Uterus (tissue), 4 donors: Measurements from ENCODE around the gene OR6X1. TPM values are rescaled to one million over a fixed set of nuclear protein-coding genes. Genes with fewer than 3 reads are reported as not detected.

ENCODE experiments used
- DNase-seq, 2 donors: peaks; one replicate each; pipeline ENCODE4 v3.0.0-alpha.2; 2019 to 2020
- H3K27ac ChIP-seq, 2 donors: fragments of 200-600 bp; sonication (generic); 1 replicate in 1 of 2; 2 replicates in 1 of 2; pipeline ENCODE4 v1.5.1; 2016 to 2018
- H3K27me3 ChIP-seq, 2 donors: fragments of 200-600 bp; sonication (generic); one replicate each; pipeline ENCODE4 v1.5.1; 2018 to 2019; ENCODE audit warnings: control low read depth in 1 of 2
- H3K36me3 ChIP-seq, 2 donors: fragments of 200-600 bp; sonication (generic); one replicate each; pipeline ENCODE4 v1.5.1; 2019; ENCODE audit warnings: control low read depth in 1 of 2
- H3K4me1 ChIP-seq, 2 donors: fragments of 200-600 bp; sonication (generic); one replicate each; pipeline ENCODE4 v1.5.1; 2018 to 2019; ENCODE audit warnings: control low read depth in 1 of 2
- H3K4me3 ChIP-seq, 2 donors: fragments of 200-600 bp; sonication (generic); 1 replicate in 1 of 2; 2 replicates in 1 of 2; pipeline ENCODE4 v1.5.1; 2018 to 2019; ENCODE audit warnings: mild to moderate bottlenecking in 1 of 2
- H3K9me3 ChIP-seq, 2 donors: fragments of 200-600 bp; sonication (generic); one replicate each; pipeline ENCODE4 v1.5.1; 2019; ENCODE audit warnings: control low read depth in 1 of 2
- POLR2A ChIP-seq, 2 donors: fragments of 450-650 bp; IDR thresholded peaks; one replicate each; pipeline ENCODE4 v1.6.1; 2016; ENCODE audit warnings: antibody characterized with exemption in 2 of 2, mild to moderate bottlenecking in 1 of 2, moderate library complexity in 1 of 2
- intact Hi-C: fragments of 100-400 bp; cut with DNase I; formaldehyde crosslinking; loops from one replicate; pipeline ENCODE4 v1.15.1; 2023; ENCODE audit warnings: low total_unique reads
- total RNA-seq, 4 donors: library from RNA; depleted of rRNA in 3 of 4; stranded (reverse); fragments of >200 nt in 3 of 4; gene quantifications; one replicate each; pipeline versions ENCODE4 v1.1.0 to v1.2.4, GENCODE V29; 2014 to 2023
- TF ChIP-seq, protein P1 (sequence below), 4 experiments: fragments of 200-600 bp in 2 of 4; fragments of 450-650 bp in 2 of 4; sonication (generic) in 2 of 4; IDR thresholded peaks; one replicate each; pipeline ENCODE4 v1.5.1; 2016 to 2019; ENCODE audit warnings: antibody characterized with exemption in 4 of 4, mild to moderate bottlenecking in 2 of 4, moderate library complexity in 1 of 4
- donor health status: DM: yes; HTN: yes; CAD: no.

Gene OR6X1
- total RNA-seq, 4 donors from 2014 or later, result not detected

DNA sequence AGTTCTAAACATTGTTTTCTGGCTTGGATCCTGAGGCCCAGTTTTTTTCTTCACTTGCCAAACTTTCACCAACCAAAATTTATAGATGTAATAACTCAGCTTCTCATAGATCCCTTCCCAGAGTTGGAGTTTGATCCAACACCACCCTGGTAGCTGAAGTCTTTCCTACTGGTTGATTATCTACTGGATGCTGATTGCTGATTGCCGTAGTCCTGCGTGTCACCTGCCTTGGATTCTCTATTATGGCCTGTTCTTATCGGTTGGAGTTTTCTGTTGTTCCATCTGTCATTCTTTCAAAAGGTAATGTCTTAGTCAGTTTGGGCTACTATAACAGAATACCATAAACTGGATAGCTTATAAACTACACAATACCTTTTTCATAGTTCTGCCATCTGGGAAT is 17.3 kb upstream of the OR6X1 start:
- no peaks in the 10 kb centered on the region for H3K9me3 ChIP-seq
- H3K36me3 ChIP-seq, result no peaks in the 10 kb centered on the region
- H3K27ac ChIP-seq, result no peak overlapping the region
- no peak for DNase-seq
- H3K4me3 ChIP-seq, result no peak overlapping the region
- H3K27me3 ChIP-seq, result no peaks in the 10 kb centered on the region
- TF ChIP-seq, protein P1, sequence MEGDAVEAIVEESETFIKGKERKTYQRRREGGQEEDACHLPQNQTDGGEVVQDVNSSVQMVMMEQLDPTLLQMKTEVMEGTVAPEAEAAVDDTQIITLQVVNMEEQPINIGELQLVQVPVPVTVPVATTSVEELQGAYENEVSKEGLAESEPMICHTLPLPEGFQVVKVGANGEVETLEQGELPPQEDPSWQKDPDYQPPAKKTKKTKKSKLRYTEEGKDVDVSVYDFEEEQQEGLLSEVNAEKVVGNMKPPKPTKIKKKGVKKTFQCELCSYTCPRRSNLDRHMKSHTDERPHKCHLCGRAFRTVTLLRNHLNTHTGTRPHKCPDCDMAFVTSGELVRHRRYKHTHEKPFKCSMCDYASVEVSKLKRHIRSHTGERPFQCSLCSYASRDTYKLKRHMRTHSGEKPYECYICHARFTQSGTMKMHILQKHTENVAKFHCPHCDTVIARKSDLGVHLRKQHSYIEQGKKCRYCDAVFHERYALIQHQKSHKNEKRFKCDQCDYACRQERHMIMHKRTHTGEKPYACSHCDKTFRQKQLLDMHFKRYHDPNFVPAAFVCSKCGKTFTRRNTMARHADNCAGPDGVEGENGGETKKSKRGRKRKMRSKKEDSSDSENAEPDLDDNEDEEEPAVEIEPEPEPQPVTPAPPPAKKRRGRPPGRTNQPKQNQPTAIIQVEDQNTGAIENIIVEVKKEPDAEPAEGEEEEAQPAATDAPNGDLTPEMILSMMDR (IDR thresholded peaks at IDR 0.05), result no peak
- no peaks in the 10 kb centered on the region for H3K4me1 ChIP-seq
- intact Hi-C loops, result no loop called here

DNA sequence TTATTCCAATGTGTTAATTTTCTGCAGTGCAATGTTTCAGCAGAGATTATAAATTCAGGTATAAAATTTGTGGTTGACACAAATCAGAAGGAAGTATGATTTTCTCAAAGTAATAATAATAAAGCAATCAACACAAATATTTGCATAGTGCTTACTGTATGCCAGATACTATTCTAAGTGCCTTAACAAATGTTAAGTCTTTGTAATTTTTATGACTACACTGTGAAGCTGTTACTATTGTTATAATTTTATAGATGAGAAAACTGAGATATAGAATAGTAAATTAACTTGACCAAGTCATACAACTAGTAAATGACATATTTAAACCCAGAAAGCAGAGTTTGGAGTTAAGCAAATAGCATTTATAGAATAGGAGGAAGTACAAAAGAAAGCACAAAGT is 16.4 kb upstream of the OR6X1 start:
- intact Hi-C loops, result no loop called here
- H3K4me1 ChIP-seq, result no peaks in the 10 kb centered on the region
- H3K36me3 ChIP-seq, result no peaks in the 10 kb centered on the region
- TF ChIP-seq, protein P1 (IDR thresholded peaks at IDR 0.05), result no peak
- TF ChIP-seq POLR2A (IDR thresholded peaks at IDR 0.05), result no peak
- no peak overlapping the region for H3K4me3 ChIP-seq
- H3K27me3 ChIP-seq, result no peaks in the 10 kb centered on the region
- H3K27ac ChIP-seq, result no peak overlapping the region
- no peak for DNase-seq
- H3K9me3 ChIP-seq, result no peaks in the 10 kb centered on the region

DNA sequence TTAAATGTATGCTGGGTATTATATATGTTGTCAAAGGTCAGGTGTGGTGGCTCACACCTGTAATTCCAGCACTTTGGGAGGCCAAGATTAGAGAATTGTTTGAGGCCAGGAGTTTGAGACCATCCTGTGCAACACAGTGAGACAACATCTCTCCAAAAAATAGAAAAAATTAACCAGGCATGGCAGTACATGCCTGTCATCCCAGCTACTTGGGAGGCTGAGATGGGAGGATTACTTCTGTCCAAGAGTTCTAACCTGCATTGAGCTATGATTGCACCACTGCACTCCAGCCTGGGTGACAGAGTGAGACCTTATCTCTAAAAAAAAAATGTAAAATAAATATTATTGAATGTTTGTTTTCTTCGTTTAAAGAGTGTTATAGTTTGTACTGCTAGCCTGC is 11.3 kb upstream of the OR6X1 start:
- TF ChIP-seq, protein P1 (IDR thresholded peaks at IDR 0.05), result no peak
- no peak for TF ChIP-seq POLR2A (IDR thresholded peaks at IDR 0.05)
- Histone ChIP-seq H3K27ac (no peak overlapping the region), H3K4me1 (no peaks in the 10 kb centered on the region), H3K4me3 (no peak overlapping the region), H3K9me3 (no peaks in the 10 kb centered on the region), H3K27me3 (no peaks in the 10 kb centered on the region), H3K36me3 (no peaks in the 10 kb centered on the region)
- DNase-seq, result no peak
- intact Hi-C loops, result no loop called here

DNA sequence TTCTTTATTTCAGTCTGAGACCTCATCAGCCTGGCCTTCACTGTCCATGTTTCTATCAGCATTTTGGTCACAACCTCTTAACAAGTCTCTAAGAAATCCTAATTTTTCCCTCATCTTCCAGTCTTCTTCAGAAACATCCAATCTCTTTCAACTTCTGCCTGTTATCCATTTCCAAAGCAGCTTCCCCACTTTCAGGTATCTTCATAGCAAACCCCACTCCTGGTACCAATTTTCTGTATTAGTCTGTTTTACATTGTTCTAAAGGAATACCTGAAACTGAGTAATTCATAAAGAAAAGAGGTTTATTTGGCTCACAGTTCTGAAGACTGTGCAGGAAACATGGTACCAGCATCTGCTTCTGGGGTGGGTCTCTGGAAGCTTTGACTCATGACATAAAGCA is 8.1 kb upstream of the OR6X1 start:
- Histone ChIP-seq H3K4me3 (no peak overlapping the region), H3K27me3 (no peaks in the 10 kb centered on the region), H3K9me3 (no peaks in the 10 kb centered on the region), H3K4me1 (no peaks in the 10 kb centered on the region), H3K27ac (no peak overlapping the region), H3K36me3 (no peaks in the 10 kb centered on the region)
- no peak for DNase-seq
- intact Hi-C loops, result no loop called here
- TF ChIP-seq, protein P1 (IDR thresholded peaks at IDR 0.05), result no peak
- no peak for TF ChIP-seq POLR2A (IDR thresholded peaks at IDR 0.05)

DNA sequence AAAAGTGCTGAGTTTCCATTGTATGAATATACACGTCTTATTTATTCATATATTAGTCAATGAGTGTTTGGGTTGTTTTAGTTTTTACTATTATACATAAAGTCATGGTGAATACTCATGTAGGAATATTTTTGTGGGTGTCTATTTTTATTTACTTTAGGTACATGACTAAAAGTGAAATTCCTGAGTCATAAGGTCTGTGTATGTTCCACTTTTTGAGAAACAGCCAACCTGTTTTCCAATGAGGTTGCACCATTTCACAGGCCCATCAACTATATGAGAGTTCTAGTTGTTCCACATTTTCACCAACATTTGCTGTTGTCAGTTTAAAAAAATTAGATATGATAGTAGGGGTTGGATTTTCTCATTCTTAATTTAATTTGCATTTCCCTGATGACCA is 6.6 kb upstream of the OR6X1 start:
- Histone ChIP-seq H3K4me1 (no peaks in the 10 kb centered on the region), H3K27ac (no peak overlapping the region), H3K27me3 (no peaks in the 10 kb centered on the region), H3K36me3 (no peaks in the 10 kb centered on the region), H3K4me3 (no peak overlapping the region), H3K9me3 (no peaks in the 10 kb centered on the region)
- TF ChIP-seq, protein P1 (IDR thresholded peaks at IDR 0.05), result no peak
- no peak for TF ChIP-seq POLR2A (IDR thresholded peaks at IDR 0.05)
- intact Hi-C loops, result no loop called here
- no peak for DNase-seq
